ENCODE data around the gene NSUN2.
"Not testable (repeated sequence)": the region's sequence is repeated elsewhere in the genome, so short reads cannot be mapped to it uniquely, and the experiment has no call there.

The NSUN2 gene

GRCh38 chr5:6632888-6633468 is at the start of gene NSUN2, which contains the start of gene SRD5A1:
Gene NSUN2 (minus strand): TSS chr5:6633044. CDS start chr5:6632979, 65 bp downstream.
Gene SRD5A1 (plus strand): TSS chr5:6633440. CDS start chr5:6633577, 137 bp downstream.
- DNase-seq (ENCODE audit: low read depth in 2 of 2), result peak; percentile 90 to 93

GRCh38 chr5:6682239-6682638 is 49.4 kb upstream of the NSUN2 start:
- DNase-seq (ENCODE audit: low read depth in 2 of 2), result no peak

GRCh38 chr5:6681682-6682081 is 48.8 kb upstream of the NSUN2 start:
- no peak for DNase-seq (ENCODE audit: low read depth in 2 of 2)

GRCh38 chr5:6680922-6681321 is 48.1 kb upstream of the NSUN2 start:
- no peak for DNase-seq (ENCODE audit: low read depth in 2 of 2)

- DNase-seq (ENCODE audit: low read depth in 2 of 2), result no peak
Observed at GRCh38 chr5:6678385-6678784, 45.5 kb upstream of the NSUN2 start.

- DNase-seq (ENCODE audit: low read depth in 2 of 2), result no peak
Observed at GRCh38 chr5:6676702-6677101, 43.9 kb upstream of the NSUN2 start.

GRCh38 chr5:6675784-6676491 is 43.1 kb upstream of the NSUN2 start:
- no peak for DNase-seq (ENCODE audit: low read depth in 2 of 2)

GRCh38 chr5:6674886-6675285 is 42.0 kb upstream of the NSUN2 start:
- no peak for DNase-seq (ENCODE audit: low read depth in 2 of 2)

GRCh38 chr5:6674421-6674820 is 41.6 kb upstream of the NSUN2 start:
- no peak for DNase-seq (ENCODE audit: low read depth in 2 of 2)

- DNase-seq (ENCODE audit: low read depth in 2 of 2), result no peak
Observed at GRCh38 chr5:6673963-6674362, 41.1 kb upstream of the NSUN2 start.

GRCh38 chr5:6673031-6673430 is 40.2 kb upstream of the NSUN2 start:
- DNase-seq (ENCODE audit: low read depth in 2 of 2), result no peak

GRCh38 chr5:6668717-6669116 is 35.9 kb upstream of the NSUN2 start:
- DNase-seq (ENCODE audit: low read depth in 2 of 2), result not testable (repeated sequence)

GRCh38 chr5:6667648-6668047 is 34.8 kb upstream of the NSUN2 start:
- no peak for DNase-seq (ENCODE audit: low read depth in 2 of 2)

- DNase-seq (ENCODE audit: low read depth in 2 of 2), result no peak
Observed at GRCh38 chr5:6666762-6667161, 33.9 kb upstream of the NSUN2 start.

GRCh38 chr5:6660688-6661087 is 27.8 kb upstream of the NSUN2 start:
- no peak for DNase-seq (ENCODE audit: low read depth in 2 of 2)

- DNase-seq (ENCODE audit: low read depth in 2 of 2), result no peak
Observed at GRCh38 chr5:6659941-6660684, 27.3 kb upstream of the NSUN2 start.

GRCh38 chr5:6656680-6657079 is 23.8 kb upstream of the NSUN2 start:
- DNase-seq (ENCODE audit: low read depth in 2 of 2), result no peak

GRCh38 chr5:6655432-6655831 is 22.6 kb upstream of the NSUN2 start:
- DNase-seq (ENCODE audit: low read depth in 2 of 2), result no peak

- no peak for DNase-seq (ENCODE audit: low read depth in 2 of 2)
Observed at GRCh38 chr5:6652025-6652424, 19.2 kb upstream of the NSUN2 start.

GRCh38 chr5:6649681-6650080 is 16.8 kb upstream of the NSUN2 start:
- no peak for DNase-seq (ENCODE audit: low read depth in 2 of 2)

GRCh38 chr5:6649186-6649585 is 16.3 kb upstream of the NSUN2 start:
- DNase-seq (ENCODE audit: low read depth in 2 of 2), result no peak

- DNase-seq (ENCODE audit: low read depth in 2 of 2), result not testable (repeated sequence)
Observed at GRCh38 chr5:6645571-6646362, 12.9 kb upstream of the NSUN2 start.
